ENCODE results near the gene C11orf24. TPM values are rescaled to one million over a fixed set of nuclear protein-coding genes. Genes with fewer than 3 reads are reported as not detected.

The C11orf24 gene
- total RNA-seq, 1 experiment from 2014 or later: 37.8 TPM

GRCh38 chr11:68221406-68221805 is 50.4 kb downstream of the C11orf24 start:
- no peaks in the 10 kb centered on the region; a peak in 1 of 4 replicates for H3K9me3 ChIP-seq (ENCODE audit: control insufficient read depth in 1 of 2, insufficient read depth in 1 of 2, low read depth in 1 of 2, low read length in 2 of 2)
- ATAC-seq: no peak
- ChIA-PET CTCF (no interaction called here), POLR2A (no interaction called here), RAD21 (ENCODE audit: low non-redundant PET in 1 of 2, low total read pairs in 2 of 2, uncharacterized antibody in 2 of 2, unreplicated experiment in 2 of 2) (no interaction called here)
- no peaks in the 10 kb centered on the region for H3K27me3 ChIP-seq (ENCODE audit: insufficient read depth, low read length)
- no peaks in the 10 kb centered on the region for H4K20me1 ChIP-seq (ENCODE audit: insufficient read depth)
- intact Hi-C loops (cut with micrococcal nuclease): no loop called here
- DNase-seq (ENCODE audit: low read depth, low spot score): no peak
- H3K36me3 ChIP-seq (ENCODE audit: control insufficient read depth in 1 of 2, insufficient read depth in 2 of 2, low read length in 2 of 2): no peaks in the 10 kb centered on the region
- no TSS peak for BruUV-seq (replicated peaks)
- H3K9ac ChIP-seq (ENCODE audit: low read length): no peak overlapping the region
- H3K79me2 ChIP-seq (ENCODE audit: insufficient read depth, low read length): no peaks in the 10 kb centered on the region
- H3K4me3 ChIP-seq (replicated peaks in 1 of 2; ENCODE audit: low read depth in 1 of 2, low read length in 2 of 2): no peak overlapping the region
- H3K27ac ChIP-seq (ENCODE audit: low read depth, low read length): no peak overlapping the region
- no peaks in the 10 kb centered on the region for H3K9me2 ChIP-seq (ENCODE audit: insufficient read depth)
- H3K4me2 ChIP-seq (ENCODE audit: low read length): no peak overlapping the region
- peaks cover 6 to 10% of the 10 kb centered on the region in 2 experiments; a peak in 3 of 4 replicates for H3K4me1 ChIP-seq (ENCODE audit: control insufficient read depth in 1 of 2, insufficient read depth in 2 of 2, low read length in 2 of 2)
- no peak overlapping the region for H2AFZ ChIP-seq (ENCODE audit: low read depth, low read length, poor library complexity, severe bottlenecking)
- TF ChIP-seq SP1 (IDR thresholded peaks at IDR 0.05; ENCODE audit: low read depth): no peak
- TF ChIP-seq ZBTB33 (IDR thresholded peaks at IDR 0.05; ENCODE audit: extremely low read depth, insufficient replicate concordance, low read length): no peak
- no peak for TF ChIP-seq SRF (IDR thresholded peaks at IDR 0.05; ENCODE audit: low read depth)
- no peak for TF ChIP-seq CEBPB (IDR thresholded peaks at IDR 0.05; ENCODE audit: low read depth)
- TF ChIP-seq MAX (IDR thresholded peaks at IDR 0.05): no peak

GRCh38 chr11:68216171-68216938 is 55.4 kb downstream of the C11orf24 start:
- no TSS peak for BruUV-seq (replicated peaks)
- no peaks in the 10 kb centered on the region for H3K27me3 ChIP-seq (ENCODE audit: insufficient read depth, low read length)
- no peak overlapping the region for H3K9ac ChIP-seq (ENCODE audit: low read length)
- DNase-seq (ENCODE audit: low read depth, low spot score): no peak
- H3K9me3 ChIP-seq (ENCODE audit: control insufficient read depth in 1 of 2, insufficient read depth in 1 of 2, low read depth in 1 of 2, low read length in 2 of 2): no peaks in the 10 kb centered on the region
- no peaks in the 10 kb centered on the region for H4K20me1 ChIP-seq (ENCODE audit: insufficient read depth)
- H3K4me3 ChIP-seq (replicated peaks in 1 of 2; ENCODE audit: low read depth in 1 of 2, low read length in 2 of 2): no peak overlapping the region
- TF ChIP-seq ELF1 (IDR thresholded peaks at IDR 0.05; ENCODE audit: borderline replicate concordance, low read depth): no peak
- H3K4me1 ChIP-seq (ENCODE audit: control insufficient read depth in 1 of 2, insufficient read depth in 2 of 2, low read length in 2 of 2): peaks cover 8 to 30% of the 10 kb centered on the region in 2 experiments; a peak in 3 of 4 replicates
- H3K27ac ChIP-seq (ENCODE audit: low read depth, low read length): no peak overlapping the region
- ChIA-PET RAD21 (ENCODE audit: low non-redundant PET in 1 of 2, low total read pairs in 2 of 2, uncharacterized antibody in 2 of 2, unreplicated experiment in 2 of 2) (no interaction called here), POLR2A (no interaction called here), CTCF (no interaction called here)
- no peak for ATAC-seq
- H3K9me2 ChIP-seq (ENCODE audit: insufficient read depth): no peaks in the 10 kb centered on the region
- H3K36me3 ChIP-seq (ENCODE audit: control insufficient read depth in 1 of 2, insufficient read depth in 2 of 2, low read length in 2 of 2): no peaks in the 10 kb centered on the region
- peaks cover 12% of the 10 kb centered on the region for H3K79me2 ChIP-seq (ENCODE audit: insufficient read depth, low read length)
- intact Hi-C loops (cut with micrococcal nuclease): no loop called here
- H3K4me2 ChIP-seq (ENCODE audit: low read length): no peak overlapping the region
- H2AFZ ChIP-seq (ENCODE audit: low read depth, low read length, poor library complexity, severe bottlenecking): no peak overlapping the region
